DND-41 (cell line): ENCODE measurements around the gene TYK2.

Source experiments
- ATAC-seq: fragments of 200-7000 bp; cut with Tn5 transposase; 3 replicates; pipeline ENCODE4 v1.9.1; 2021; ENCODE audit warnings: low read depth; ENCODE audit not compliant: insufficient read depth
- DNase-seq: peaks from one replicate; pipeline ENCODE4 v3.0.0-alpha.2; 2020
- H2AFZ ChIP-seq: 2 replicates; pipeline ENCODE4 v1.6.0; 2012; ENCODE audit warnings: low read depth, low read length
- H3K27ac ChIP-seq: 2 replicates; pipeline ENCODE4 v1.5.1; 2012; ENCODE audit warnings: low read length, inconsistent platforms
- H3K27me3 ChIP-seq: fragments of 200-600 bp; sonication (generic); 2 replicates; pipeline ENCODE4 v1.6.0; 2012; ENCODE audit warnings: low read length, mild to moderate bottlenecking, inconsistent platforms; ENCODE audit not compliant: insufficient read depth, poor library complexity
- H3K36me3 ChIP-seq: 2 replicates; pipeline ENCODE4 v1.5.1; 2012; ENCODE audit warnings: low read length, inconsistent platforms; ENCODE audit not compliant: insufficient read depth
- H3K4me1 ChIP-seq: 2 replicates; pipeline ENCODE4 v1.5.1; 2012; ENCODE audit warnings: mild to moderate bottlenecking, low read length; ENCODE audit not compliant: insufficient read depth
- H3K4me2 ChIP-seq: 2 replicates; pipeline ENCODE4 v1.6.0; 2012; ENCODE audit warnings: mild to moderate bottlenecking, moderate library complexity, low read length, inconsistent platforms; ENCODE audit not compliant: insufficient read depth
- H3K4me3 ChIP-seq, 2 experiments: fragments of 200-600 bp in 1 of 2; shearing (Covaris generic) in 1 of 2; 2 replicates each; pipeline ENCODE4 v1.5.1; 2012 to 2016; ENCODE audit warnings: inconsistent platforms in 2 of 2, low read length in 2 of 2, mild to moderate bottlenecking in 2 of 2, low read depth in 1 of 2, moderate library complexity in 1 of 2
- H3K79me2 ChIP-seq: 2 replicates; pipeline ENCODE4 v1.6.0; 2012; ENCODE audit warnings: low read length, inconsistent platforms; ENCODE audit not compliant: insufficient read depth
- H3K9ac ChIP-seq: 2 replicates; pipeline ENCODE4 v1.6.0; 2012; ENCODE audit warnings: low read depth, mild to moderate bottlenecking, inconsistent platforms, low read length, moderate library complexity
- H3K9me3 ChIP-seq: 2 replicates; pipeline ENCODE4 v1.5.1; 2012; ENCODE audit warnings: low read length, moderate library complexity, mild to moderate bottlenecking, inconsistent platforms; ENCODE audit not compliant: insufficient read depth, severe bottlenecking
- H4K20me1 ChIP-seq: 2 replicates; pipeline ENCODE4 v1.6.0; 2012; ENCODE audit warnings: low read length; ENCODE audit not compliant: insufficient read depth
- EZH2 ChIP-seq: IDR thresholded peaks from 3 replicates; pipeline ENCODE4 v1.6.1; 2012; ENCODE audit warnings: borderline replicate concordance, low read depth, mild to moderate bottlenecking, moderate library complexity, low read length, inconsistent platforms; ENCODE audit not compliant: severe bottlenecking
- TF ChIP-seq, protein P1 (sequence below): IDR thresholded peaks from 2 replicates; pipeline ENCODE4 v1.5.1; 2012; ENCODE audit warnings: borderline replicate concordance, low read length, moderate library complexity, mild to moderate bottlenecking; ENCODE audit not compliant: poor library complexity, severe bottlenecking; ENCODE audit errors: extremely low read depth

Gene TYK2

DNA sequence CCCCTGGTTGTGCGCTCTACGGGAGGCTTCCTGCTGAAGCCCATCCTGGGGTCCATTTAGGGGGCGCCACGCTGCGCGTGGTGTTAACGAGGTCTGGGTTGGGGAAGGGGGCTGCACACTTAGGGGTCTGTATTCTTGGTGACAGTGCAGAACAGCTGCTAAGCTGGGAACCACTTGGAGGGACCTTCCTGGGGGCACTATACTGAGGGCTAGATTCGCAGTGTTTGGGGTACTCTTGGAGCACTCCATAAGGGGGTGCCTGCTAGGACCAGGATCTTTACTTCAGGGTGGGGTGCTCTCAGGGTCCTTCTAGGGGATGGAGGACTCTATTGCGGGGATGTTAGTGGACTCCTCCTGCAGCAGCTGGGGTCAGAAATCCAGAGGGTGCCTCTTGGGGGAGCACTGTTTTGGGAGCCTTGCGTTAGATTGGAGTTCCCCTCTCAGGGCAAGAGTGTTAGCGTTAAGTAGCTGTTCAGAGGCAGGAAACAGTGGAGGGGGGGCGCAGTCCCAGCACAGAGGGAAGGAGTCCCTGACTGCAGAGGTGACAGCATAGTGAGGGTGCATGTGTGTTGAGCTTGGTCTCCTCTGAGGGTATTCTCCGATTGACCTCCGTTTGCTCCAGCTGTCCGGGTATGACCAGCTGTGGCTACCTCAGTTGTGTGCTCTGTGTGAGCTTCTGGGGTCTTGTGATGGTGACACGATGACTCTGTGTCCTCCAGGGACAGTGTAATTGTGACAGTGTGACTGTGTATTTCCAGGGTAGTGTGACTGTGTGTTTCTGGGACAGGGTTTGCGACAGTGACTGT is 41.1 kb upstream of the TYK2 start:
- Histone ChIP-seq H3K36me3 (no peaks in the 10 kb centered on the region), H2AFZ (no peak overlapping the region), H3K27me3 (peaks cover 61% of the 10 kb centered on the region), H3K27ac (no peak overlapping the region), H3K9me3 (no peaks in the 10 kb centered on the region), H3K79me2 (no peaks in the 10 kb centered on the region), H4K20me1 (peaks cover 30% of the 10 kb centered on the region), H3K4me3 (peak overlapping the region in 1 of 2 experiments; percentile 52; a peak in 2 of 4 replicates), H3K9ac (peak overlapping the region; percentile 35; the same call in 1 of the 2 replicates), H3K4me1 (peaks cover 47% of the 10 kb centered on the region), H3K4me2 (peak overlapping the region; percentile 74)
- TF ChIP-seq, protein P1, sequence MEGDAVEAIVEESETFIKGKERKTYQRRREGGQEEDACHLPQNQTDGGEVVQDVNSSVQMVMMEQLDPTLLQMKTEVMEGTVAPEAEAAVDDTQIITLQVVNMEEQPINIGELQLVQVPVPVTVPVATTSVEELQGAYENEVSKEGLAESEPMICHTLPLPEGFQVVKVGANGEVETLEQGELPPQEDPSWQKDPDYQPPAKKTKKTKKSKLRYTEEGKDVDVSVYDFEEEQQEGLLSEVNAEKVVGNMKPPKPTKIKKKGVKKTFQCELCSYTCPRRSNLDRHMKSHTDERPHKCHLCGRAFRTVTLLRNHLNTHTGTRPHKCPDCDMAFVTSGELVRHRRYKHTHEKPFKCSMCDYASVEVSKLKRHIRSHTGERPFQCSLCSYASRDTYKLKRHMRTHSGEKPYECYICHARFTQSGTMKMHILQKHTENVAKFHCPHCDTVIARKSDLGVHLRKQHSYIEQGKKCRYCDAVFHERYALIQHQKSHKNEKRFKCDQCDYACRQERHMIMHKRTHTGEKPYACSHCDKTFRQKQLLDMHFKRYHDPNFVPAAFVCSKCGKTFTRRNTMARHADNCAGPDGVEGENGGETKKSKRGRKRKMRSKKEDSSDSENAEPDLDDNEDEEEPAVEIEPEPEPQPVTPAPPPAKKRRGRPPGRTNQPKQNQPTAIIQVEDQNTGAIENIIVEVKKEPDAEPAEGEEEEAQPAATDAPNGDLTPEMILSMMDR: no peak
- no peak for TF ChIP-seq EZH2
- no peak for ATAC-seq
- DNase-seq: peak; percentile 27

DNA sequence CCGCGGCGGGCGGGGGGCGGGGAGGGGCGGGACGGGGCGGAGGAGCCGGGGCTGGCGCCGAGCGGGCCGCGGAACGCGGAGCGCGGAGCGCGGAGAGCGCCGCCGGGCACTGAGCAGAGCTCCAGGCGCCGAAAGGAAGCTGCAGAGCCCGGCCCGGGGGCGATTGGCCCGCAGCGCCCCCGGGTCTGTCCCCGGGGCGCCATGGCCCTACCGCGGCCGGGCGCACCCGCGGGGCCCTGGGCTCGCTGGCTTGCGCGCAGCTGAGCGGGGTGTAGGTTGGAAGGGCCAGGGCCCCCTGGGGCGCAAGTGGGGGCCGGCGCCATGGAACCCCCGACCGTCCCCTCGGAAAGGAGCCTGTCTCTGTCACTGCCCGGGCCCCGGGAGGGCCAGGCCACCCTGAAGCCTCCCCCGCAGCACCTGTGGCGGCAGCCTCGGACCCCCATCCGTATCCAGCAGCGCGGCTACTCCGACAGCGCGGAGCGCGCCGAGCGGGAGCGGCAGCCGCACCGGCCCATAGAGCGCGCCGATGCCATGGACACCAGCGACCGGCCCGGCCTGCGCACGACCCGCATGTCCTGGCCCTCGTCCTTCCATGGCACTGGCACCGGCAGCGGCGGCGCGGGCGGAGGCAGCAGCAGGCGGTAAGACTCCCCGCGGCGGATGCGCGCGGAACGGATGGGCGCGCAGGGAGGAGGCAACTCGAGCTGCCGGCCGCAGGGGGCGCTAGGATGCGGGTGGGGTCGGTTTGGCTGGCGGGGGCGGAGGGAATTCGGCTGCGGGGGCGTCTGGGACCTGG is 40.3 kb upstream of the TYK2 start, which contains the start of gene PDE4A:
Gene PDE4A, plus strand, starts transcription at position 95 of the 796 bp plus-strand sequence. Its CDS starts 227 bp downstream, at position 322.
- H3K36me3 ChIP-seq: no peaks in the 10 kb centered on the region
- H3K4me1 ChIP-seq: peaks cover 47% of the 10 kb centered on the region
- DNase-seq: peak; percentile 73
- peaks cover 30% of the 10 kb centered on the region for H4K20me1 ChIP-seq
- peak; percentile 33 for ATAC-seq
- H3K4me3 ChIP-seq: peak within 1 kb of the TSS; percentile 7 to 59; a peak in 3 of 4 replicates
- H2AFZ ChIP-seq: peak within 1 kb of the TSS; percentile 28; the same call in 1 of the 2 replicates
- peaks cover 61% of the 10 kb centered on the region for H3K27me3 ChIP-seq
- TF ChIP-seq, protein P1: peak; percentile 72
- no peak for TF ChIP-seq EZH2
- no peaks in the 10 kb centered on the region for H3K79me2 ChIP-seq
- H3K27ac ChIP-seq: no peak within 1 kb of the TSS
- peak within 1 kb of the TSS; percentile 74 for H3K4me2 ChIP-seq
- no peaks in the 10 kb centered on the region for H3K9me3 ChIP-seq
- peak within 1 kb of the TSS; percentile 54 for H3K9ac ChIP-seq

DNA sequence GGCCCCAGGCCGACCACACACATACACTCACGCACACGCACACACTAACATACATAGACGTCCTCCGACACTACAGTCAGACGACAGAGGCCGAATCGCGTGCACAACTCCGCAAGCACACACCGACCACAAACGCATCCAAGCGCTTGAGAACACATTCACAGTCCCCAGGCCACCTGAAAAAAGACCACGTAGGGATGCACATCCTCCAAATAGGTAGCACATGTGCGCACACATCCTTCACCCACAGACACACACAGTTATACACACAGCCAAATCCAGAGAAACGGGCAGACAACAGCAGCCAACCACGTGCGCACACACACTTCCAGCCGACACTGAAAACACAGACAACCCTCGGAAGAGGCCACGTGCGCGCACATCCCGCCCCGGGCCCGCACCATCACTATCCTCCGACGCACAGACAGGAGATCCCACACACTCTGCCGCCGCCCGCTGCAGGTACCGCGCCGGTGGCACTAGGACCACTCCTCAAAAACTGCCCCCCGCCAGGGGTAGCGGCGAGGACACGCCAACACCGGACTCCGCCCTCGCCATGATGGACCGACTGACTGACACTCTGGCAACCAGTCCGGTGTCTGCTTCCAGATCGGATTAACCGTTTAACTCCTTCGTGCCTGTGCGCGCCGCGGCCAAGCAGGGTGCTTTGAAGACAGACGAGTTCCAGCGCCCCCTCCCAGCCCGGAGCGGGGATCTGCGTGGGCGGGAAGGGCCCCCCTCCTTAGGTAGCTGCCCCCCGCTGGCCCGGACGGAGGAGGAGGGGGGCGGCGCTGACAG is 39.5 kb upstream of the TYK2 start:
- peak overlapping the region; percentile 28; the same call in 1 of the 2 replicates for H2AFZ ChIP-seq
- DNase-seq: peak; percentile 60

More for the DNA sequence above, 39.5 kb upstream of the TYK2 start:
- Histone ChIP-seq H3K27ac (no peak overlapping the region), H3K9me3 (no peaks in the 10 kb centered on the region), H3K4me2 (peak overlapping the region; percentile 74), H3K27me3 (peaks cover 61% of the 10 kb centered on the region), H3K79me2 (no peaks in the 10 kb centered on the region), H3K4me3 (peak overlapping the region; percentile 7 to 59; a peak in 3 of 4 replicates), H3K4me1 (peaks cover 47% of the 10 kb centered on the region), H3K9ac (peak overlapping the region; percentile 45), H3K36me3 (no peaks in the 10 kb centered on the region), H4K20me1 (peaks cover 30% of the 10 kb centered on the region)
- ATAC-seq: peak; percentile 39
- TF ChIP-seq EZH2: peak; percentile 95
- TF ChIP-seq, protein P1: no peak
